HG03432 (cell line): Measurements from ENCODE around the gene SELPLG.
"Not testable (repeated sequence)": the region's sequence is repeated elsewhere in the genome, so short reads cannot be mapped to it uniquely, and the experiment has no call there.

Experiments
- ATAC-seq: cut with Tn5 transposase; IDR thresholded peaks from one replicate; pipeline ENCODE4 v1.9.1; 2021; ENCODE audit warnings: mild to moderate bottlenecking, moderate library complexity; ENCODE audit not compliant: unreplicated experiment

The SELPLG gene

DNA sequence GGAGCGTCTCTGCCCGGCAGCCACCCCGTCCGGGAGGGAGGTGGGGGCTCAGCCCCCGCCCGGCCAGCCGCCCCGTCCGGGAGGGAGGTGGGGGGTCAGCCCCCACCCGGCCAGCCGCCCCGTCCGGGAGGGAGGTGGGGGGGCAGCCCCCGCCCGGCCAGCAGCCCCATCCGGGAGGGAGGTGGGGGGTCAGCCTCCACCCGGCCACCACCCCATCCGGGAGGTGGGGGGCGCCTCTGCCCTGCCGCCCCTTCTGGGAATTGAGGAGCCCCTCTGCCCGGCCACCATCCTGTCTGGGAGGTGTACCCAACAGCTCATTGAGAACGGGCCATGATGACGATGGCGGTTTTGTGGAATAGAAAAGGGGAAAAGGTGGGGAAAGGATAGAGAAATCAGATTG is 22.6 kb upstream of the SELPLG start:
- not testable (repeated sequence) for ATAC-seq

DNA sequence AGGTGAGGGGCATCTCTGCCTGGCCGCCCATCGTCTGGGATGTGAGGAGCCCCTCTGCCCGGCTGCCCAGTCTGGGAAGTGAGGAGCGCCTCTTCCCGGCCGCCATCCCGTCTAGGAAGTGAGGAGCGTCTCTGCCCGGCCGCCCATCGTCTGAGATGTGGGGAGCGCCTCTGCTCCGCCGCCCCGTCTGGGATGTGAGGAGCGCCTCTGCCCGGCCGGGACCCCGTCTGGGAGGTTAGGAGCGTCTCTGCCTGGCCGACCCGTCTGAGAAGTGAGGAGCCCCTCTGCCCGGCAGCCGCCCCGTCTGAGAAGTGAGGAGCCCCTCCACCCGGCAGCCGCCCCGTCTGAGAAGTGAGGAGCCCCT is 22.1 kb upstream of the SELPLG start:
- not testable (repeated sequence) for ATAC-seq

GRCh38 chr12:108654622-108655021 is 20.9 kb upstream of the SELPLG start:
- not testable (repeated sequence) for ATAC-seq

DNA sequence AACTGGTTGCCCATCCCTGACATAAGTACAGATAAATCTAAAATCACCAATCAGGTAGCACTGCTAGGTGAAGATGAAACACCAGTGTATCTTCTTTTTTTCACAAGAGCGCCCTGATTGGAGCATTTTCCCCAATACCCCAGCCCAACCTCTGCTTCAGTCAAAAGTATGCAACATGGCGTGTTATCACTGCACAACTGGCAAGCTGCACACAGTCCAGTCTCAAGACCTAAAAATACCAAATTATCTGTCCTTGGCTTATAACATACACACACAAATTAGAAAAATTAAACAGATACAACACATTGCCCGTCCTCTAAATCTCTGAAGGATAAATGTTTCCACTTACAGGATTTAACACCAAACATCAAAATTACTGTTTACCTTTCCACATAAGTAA is 20.2 kb upstream of the SELPLG start:
- no peak for ATAC-seq

DNA sequence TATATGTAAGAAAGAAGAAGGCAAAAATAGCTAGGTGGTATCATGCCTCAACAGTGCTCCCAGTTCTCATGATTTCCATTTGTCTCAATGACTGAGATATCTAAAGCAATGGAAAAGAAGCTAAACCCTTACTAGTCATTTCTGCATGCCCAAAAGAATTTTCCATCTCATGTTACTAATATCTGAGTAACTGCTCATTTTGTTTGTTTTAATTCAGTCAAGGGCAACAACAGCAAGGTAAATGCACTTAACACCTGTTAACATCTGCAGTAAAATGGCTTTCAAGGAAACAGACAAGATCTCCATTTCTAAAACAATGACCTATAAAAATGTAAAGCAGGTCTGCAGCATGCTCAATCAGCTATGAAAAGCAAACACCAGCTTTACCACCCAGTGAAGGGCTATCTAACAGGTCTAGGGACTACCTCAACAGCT is 19.4 kb upstream of the SELPLG start:
- ATAC-seq, result no peak

DNA sequence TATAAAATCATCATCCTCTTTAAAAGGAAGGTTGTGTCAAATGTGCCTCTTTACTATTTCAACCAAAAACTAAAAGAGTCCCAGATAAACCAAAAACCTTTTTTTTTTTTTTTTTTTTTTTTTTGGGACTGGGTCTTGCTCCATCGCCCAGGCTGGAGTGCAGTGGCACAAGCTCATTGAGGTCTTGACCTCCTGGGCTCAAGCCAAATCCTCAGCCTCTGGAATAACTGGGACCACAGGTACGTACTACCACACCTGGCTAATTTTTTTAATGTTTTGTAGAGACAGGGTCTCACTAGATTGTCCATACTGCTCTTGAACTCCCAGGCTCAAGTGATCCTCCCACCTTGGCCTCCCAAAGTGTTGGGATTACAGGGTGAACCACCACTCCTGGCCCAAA is 16.4 kb upstream of the SELPLG start:
- no peak for ATAC-seq

- no peak for ATAC-seq
These were observed 16.0 kb upstream of the SELPLG start for GRCh38 chr12:108649669-108650068.

DNA sequence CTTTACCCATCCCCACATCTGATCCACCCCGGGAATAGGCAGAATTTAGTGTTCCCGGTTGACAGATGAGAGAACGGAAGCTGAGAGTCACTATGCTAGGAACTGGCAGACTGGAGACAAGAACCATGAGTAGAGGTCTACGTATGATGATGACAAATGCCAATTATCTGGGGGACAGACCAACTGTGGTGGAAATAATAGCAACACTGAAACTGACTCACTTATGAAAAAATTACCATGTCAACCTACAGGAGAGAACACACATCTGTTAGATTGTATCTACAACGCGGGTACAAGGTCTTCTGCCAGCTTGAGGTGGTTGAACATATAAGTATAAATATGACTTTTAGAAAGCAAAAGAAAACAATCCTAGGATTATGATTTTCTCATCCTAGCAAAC is 15.4 kb upstream of the SELPLG start:
- ATAC-seq, result no peak

DNA sequence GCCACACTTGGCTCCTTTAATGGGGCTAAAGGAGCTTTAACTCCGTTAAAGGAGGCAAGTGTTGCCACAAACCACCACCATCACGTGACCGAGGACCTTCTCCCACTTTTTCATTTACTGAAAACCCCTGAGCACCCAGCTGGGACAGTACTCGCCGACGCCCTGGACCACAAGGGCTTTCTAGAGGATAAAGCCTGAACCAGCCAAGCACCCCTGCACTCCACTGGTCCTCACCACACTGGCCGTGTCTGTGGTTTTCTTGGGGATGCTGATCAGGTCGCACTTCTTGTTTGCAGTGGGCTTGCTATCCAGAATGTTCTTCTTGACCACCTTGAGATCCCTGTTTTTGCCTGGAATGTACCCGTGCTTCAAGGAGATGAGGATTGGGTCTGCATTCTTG is 14.7 kb upstream of the SELPLG start:
- no peak for ATAC-seq

GRCh38 chr12:108647585-108648287 is 14.0 kb upstream of the SELPLG start:
- ATAC-seq, result no peak

DNA sequence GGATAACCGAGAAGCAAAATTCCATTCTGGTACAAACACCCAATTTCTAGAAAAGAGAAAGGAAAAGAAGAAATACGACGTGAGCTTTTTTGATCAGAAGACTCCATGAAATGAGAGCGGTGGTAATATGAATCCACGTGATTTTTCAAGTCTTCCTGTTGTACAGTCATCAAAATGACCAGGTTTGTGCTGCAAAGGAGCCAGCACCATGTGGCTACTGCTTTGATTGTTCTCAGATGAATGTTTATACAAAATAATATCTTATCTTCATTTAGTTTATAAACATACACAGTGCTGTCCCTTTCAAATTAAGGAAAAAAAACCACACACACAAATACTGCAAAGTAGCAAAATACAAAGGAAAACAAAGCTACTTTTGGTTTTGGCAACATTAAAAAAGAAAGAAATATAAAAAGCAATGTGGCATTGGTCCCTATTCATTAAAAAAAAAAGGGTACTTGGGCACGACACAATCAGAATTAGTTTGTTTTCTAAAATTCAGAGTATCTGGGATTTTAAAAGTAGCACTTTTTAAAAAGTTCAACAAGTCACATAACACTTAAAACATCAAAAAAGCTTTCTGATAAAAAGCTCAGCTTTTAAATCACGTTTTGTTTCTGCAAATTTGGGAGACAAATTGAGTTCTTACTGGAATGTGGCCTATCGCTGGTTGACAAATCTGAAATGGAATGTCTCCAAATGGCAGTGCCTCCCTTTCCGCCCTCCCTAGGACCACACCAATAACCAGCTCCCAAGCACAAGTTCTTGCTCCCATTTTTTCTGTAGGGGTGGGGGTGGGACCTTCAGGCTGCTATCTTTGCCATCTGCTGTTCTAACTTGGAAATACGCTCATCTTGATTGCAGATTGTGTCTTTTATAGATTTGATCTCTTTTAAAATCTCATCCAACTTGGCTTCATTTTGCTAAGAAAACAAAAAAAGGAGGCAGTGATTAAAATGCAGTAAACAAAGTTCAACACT is 13.2 kb upstream of the SELPLG start:
- no peak for ATAC-seq

- no peak for ATAC-seq
These were observed 12.2 kb upstream of the SELPLG start for GRCh38 chr12:108645686-108646599.

- no peak for ATAC-seq
These were observed 11.1 kb upstream of the SELPLG start for GRCh38 chr12:108644811-108645120.

- no peak for ATAC-seq
These were observed 10.5 kb upstream of the SELPLG start for GRCh38 chr12:108643941-108644810.

DNA sequence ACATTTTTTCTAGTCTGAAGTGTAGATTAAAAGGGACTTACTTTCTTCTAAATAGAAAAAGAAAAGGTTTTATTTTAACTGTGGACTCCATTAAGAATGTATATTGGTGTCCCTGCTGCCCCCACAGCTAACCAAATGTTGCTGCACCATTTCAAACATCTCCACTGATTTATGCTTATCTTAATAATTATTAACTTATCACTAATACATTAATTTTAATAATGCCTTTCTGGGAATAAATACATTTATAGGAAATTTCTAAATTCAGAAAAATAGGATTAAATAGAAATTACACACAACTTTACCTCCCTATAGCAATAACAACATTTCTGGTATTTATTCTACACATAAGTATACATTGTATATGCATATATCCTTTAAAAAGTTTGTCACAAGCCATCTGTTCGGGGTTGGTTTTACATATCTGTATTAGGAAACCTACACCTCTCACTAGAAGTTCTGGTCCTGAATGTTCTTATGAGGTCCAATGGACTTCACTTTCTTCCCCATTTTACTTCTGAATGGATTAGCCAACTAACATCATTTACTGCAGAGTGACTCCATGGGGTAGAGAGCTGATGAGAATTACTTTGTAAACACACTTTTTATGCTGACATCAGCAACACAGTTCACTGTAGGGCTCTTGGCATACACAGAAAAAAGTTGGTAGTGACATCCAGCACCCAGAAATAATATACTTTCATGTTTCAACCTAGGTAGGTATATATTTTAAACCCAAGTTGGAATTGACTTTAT is 9.4 kb upstream of the SELPLG start:
- no peak for ATAC-seq

DNA sequence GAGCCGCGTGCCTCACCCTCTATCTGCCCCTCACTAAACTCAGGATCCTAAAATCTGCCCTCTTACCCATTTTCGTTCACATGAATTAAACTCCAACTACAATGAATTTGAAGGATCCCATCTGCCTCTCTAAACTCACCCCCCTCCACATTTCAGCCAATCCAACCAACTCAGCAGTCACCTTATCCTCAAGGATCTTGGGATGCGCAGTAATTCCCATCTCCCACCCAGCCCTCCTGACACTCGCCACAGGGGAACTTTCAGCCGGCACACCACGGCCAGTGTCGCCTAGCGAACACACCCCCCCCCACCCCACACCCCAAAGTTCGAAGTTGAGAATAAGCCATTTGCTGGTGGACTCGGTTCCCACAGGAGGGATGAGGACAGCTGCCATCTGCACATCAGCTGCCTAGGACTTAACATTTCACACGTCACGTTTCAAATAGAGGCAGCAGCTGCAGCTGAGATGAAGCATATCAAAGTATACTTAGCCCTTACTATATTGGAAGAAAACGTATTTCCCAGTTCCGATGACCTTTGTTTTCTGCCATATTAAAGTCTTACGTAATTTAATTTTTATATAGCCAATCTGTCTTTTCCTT is 8.7 kb upstream of the SELPLG start:
- ATAC-seq, result no peak

DNA sequence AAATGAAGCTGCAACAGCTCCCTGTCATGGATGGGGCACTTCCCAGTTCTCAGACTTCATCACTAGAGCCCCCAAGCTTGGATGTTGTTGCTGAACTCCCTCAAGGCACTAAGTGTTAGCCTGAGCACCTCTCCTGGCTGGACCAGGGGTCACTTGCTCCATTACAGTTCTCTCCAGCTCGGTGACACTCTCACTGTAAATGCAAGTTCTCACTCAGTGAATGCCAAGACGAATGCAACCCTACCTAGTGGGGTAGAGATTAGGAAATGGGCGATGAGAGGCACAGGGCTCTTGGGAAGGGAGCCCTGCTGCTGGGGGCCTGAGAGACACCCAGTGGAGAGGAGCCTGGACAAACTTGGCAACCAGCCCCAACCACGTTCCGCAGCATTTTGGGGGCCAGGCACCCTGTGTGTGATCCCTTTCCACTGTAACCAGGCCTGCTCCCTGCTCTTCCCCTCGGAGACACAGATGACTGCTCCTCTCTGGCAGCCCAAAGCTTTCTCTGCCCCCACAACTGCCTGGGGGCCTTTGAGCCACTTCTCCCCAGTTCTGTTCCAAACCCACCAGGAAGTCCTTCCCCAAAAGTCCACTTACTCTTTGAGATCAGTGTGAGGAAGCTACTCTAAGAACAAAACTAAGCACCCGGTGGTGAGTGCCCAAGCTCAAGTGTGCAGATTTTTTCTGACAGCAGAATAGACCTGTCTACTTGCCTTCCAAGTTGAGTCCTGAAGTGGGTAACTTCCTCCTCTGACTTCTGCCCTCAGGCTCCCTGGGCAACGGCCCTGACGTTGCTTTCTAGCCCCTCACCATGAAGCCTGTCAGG is 8.0 kb upstream of the SELPLG start:
- no peak for ATAC-seq

DNA sequence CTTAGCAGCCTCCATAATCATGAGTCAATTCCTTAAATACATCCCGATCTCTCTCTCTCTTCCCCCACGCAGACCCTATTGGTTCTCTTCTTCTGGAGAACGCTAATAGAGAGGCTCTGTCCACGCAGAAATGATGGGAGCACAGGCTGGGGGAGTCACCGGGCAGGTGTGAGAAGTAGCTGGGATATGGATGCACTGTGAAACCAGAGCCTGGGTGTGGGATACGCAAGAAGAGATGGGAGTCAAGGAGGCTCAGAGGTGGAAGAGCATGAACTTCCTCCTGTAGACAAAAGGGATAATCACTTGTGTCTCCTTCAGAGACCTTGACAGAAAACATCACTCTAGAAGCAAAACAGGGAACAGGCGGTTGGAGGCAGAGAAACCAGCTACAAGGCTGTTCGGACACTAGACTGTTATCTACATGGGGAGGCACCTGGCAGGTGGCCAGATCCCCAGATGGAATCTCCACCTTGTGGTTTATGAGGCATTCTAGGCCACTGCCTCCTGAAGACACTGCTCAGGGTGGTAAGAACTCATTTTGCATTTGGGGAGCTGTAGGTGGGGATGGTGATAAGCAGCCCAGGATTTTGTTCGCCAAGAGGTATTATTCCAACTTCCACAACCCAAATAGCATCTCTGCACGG is 7.2 kb upstream of the SELPLG start:
- no peak for ATAC-seq
